Measurements from ENCODE around the gene CACNA1I.

The CACNA1I gene

DNA sequence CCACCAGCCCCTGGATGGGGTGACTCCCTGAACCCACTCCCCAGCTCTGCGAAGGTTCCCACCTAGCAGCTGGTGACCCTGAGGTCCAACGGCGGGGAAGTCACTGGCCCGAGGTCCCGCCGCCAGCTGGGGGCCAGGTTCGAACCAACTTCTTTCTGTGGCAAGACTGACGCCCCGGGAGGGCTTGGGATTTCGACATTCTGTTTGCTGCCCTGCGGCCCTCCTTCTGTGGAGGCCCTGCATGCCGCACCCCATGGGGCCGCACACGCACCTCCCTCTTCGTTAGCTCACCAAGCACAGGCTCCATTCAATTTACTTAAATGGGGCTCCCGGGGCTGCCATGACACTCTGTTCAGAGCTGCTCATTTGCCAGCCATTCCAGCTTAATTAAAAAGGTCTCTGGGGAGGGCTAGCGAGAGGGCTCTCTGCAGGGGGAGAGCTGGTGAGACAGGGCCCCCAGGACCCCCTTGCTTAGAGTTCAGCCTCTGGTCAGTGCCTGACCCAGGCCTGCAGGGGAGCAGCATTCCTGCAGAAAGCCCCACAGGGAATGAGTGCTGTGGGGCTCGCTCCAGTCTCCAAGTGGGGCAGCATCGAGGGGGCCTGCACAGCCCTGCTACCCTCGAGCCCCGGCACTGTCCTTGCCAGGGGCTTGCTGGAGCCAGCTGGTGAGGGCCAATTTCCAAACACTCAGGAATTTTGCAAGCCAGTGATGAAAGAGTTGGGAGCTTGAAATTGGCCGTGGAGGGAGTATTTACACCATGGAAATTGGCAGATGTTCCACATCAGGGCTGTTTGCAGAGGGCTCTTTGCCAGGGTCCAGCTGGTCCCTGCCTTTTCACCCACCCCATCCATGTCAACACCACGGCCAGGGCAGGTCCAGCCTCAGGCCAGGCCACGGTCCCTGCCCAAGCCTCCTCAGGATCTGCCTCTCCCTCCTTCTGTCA, 80.8 kb downstream of the CACNA1I start:
- DNase-seq (ENCODE audit: low read depth) = no peak

DNA sequence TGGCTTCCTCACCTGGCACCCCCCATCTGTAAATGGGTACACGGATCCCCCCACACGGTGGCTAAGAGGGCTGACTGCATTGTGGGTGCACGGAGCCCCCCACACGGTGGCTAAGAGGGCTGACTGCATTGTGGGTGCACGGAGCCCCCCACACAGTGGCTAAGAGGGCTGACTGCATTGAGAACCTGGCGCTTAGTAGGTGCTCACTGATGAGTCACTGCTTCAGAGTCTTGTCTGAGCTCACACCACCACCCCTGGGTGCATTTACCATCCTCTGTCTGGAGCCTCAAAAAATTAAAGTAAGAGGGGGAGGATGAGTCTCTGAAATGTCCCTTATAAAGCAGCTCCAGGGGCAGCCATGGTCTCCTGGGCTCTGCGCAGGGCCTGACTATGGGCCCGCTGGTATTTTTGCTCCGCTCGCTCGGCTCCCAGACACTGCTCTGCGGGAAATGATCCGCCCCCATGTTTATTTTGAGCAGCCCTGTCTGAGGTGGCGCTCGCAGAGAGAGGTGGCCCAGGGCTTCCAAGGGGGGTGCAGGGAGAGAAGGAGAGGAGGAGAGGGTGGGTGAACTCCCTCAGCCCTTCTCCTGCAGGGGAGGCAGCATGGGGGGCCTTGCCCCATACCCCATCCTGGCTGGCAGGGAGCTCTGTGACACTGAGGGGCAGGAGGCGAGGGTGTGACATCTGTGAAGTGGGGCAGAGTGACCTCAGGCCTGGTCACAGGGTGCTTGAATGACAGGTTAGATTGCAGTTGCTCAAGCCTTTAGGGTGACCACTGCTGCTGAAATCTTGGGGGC, 82.6 kb downstream of the CACNA1I start:
- DNase-seq (ENCODE audit: low read depth) = no peak

DNA sequence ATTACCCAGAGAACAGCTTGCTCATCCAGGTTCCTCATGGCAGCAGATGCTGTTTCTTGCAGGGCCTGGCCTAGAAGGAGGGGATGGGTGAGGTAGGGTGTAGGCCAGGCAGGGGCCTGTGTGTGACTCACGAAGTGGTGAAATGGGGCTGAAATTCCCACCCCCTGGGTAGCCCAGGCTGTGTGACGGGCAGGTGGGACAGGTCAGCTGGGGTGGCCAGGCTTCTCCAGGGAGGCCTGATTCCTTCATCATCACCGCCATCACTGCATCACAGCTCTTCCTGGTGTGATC, 83.2 kb downstream of the CACNA1I start:
- no peak for DNase-seq (ENCODE audit: low read depth)

DNA sequence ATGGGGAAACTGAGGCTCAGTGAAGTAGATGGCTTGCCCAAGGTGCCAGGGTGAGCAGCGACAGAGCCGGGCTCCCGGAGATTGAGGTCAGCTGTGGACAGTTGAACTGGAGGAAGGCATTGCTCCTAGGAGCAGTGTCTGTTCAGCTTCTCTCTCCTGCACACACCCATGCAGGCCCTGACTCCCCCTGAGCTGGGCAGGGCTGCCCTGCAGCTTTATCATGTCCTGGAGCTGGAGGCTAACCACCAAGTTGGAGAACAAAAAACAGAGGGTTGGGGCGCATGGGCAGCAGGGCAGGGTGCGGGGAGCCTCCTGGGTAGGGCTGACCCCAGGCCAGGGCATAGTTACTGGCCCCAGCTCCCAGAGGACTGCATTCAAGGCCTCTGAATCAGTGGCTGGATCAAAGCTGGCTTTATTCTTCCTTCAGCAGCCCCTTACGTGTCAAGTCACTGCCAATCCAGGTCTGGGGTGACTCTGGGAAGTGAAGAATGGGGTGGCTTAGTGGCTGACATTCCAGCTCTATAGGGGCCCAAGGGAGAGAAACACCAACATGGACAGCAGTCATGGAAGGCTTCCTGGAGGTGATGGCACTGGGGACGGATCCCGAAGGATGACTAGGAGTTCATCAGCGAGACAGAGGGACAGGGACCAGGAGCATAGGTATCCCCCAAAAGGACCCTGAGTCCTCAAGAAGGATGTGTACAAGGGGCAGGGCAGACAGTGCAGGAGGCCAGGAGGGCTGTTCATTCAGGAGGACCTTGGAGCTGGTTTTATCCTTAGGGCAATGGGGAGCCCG, 83.8 kb downstream of the CACNA1I start:
- no peak for DNase-seq (ENCODE audit: low read depth)

DNA sequence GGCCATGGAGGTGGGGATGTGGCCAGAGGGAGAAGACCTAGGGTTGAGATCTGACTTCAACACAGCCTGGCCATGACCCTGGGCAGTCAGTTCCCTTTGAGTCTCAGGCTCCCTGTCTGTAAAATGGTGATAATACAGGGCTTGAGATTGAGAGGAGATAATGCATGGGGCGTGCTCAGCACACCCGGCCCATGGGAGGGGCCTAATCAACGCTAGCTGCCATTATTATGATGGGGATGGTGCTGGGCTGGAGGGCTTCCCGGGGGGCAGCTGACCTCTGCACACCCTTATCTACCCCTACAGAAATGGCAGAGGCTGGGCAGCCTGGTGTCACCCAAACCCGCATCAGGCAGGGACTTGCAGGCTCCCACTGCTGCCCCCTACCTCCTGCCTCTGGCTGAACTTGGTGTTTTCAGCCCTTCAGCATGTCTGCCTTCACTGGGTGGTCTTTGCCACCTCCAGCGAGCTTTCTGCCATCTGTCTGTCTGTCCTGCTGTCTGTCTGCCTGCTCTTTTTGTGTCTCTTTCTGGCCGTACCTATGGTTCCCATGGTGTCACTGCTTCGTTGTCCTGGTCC, 84.5 kb downstream of the CACNA1I start:
- no peak for DNase-seq (ENCODE audit: low read depth)

DNA sequence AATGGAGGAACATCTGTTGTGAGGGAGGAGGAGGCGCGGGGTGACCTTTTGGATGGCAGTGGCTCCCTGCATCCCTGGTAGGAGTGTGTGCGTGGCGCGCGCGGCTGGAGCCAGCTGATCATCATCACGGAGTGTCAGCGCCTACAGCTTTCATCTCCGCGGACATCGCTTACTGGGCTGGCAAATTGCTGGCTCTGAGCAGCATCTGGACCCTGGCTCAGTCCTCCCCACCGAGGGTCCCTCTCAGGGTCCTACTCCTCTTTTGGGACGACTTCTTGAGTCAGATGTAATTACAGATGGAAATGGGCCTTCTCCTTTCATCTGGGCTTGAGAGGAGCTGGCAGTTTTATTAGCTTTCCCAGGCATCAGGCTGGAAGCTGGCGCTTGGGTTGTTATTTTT, 85.3 kb downstream of the CACNA1I start:
- DNase-seq (ENCODE audit: low read depth) = no peak

DNA sequence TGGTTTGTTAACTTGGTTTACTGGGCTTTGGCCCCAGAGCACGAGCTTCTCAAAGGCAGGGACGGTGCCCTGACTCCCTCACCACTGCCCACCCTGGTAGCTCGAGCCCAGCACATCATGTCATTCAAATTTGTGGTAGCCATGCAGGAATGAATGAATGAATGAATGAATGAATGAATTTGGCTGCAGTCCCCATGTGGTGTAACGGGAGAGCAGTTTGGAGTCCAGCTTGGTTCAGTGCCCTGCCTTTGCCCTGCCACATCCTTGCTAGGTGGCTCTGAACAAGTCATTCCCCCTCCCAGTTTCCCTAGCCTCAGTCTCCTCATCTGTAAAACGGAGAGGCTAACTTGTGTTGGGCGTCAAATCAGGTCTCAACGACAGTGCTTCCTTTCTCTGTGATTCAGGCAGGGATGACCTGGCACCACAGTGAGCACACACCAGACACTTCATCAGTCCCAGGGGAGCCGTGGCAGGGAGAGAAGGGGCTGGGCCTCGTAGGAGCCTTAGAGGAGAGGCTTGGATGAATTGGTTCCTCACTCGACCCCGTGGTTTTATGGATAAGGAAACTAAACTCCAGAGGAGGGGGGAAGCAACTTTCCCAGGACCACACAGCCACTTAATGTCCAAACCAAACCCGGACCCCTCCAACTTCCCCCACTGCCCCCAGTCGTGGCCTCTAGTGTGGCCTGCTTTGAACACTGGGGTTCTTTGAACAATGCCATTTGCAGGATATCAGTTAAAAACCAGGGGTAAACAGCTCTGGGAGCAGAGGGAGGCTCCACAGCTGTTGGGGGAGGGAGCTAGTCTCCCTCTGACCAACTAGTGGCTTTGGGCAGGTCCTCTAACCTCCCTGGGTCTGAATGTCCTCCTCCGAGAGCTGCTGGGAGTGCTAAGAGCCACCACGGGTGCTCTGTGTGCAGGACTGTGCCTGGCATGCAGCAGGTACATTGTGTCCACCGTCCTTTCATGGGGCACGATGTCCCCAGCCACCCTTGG, 86.2 kb downstream of the CACNA1I start:
- DNase-seq (ENCODE audit: low read depth) = no peak

DNA sequence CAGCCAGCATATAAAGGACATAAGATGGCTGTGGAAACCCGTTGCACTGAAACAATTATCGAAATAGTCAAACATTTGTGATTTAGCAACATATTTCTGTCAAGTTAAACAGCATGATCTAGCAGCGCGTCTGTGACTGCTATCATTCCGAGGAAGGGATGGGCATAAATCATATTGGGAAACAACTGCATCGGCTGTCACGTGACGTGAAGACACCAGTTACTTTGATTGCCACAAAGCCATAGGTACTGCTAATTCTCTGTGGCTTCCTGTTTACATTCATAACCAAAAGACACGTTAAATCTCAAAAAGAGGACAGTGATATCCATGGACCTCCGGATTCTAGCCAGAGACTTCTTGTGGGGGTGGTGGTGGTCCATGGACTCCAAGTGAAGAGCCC, 87.8 kb downstream of the CACNA1I start:
- DNase-seq (ENCODE audit: low read depth) = no peak

DNA sequence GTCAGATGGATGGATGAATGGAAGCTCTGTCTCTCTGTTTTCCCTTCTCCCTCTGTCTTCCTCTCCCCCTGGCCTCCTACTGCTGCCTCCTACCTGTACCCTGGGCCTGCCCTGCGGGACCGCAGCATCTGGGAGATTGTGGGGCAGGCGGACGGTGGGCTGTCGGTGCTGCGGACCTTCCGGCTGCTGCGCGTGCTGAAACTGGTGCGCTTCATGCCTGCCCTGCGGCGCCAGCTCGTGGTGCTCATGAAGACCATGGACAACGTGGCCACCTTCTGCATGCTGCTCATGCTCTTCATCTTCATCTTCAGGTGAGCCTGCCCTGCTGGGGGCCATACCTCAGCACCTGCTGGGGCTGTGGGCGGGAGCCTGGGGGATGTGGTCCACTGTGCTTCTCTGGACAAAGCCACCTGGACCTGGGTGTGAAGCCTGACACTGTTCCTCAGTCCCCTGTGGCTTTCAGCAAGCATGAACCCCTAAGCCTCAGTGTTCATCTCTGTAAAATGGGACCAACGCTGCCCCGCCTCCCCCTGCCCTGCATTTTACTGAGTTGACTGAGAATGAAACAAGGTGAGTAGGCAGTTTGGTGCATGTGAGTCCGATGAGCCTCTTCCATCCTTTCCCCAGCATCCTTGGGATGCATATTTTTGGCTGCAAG, 88.4 kb downstream of the CACNA1I start:
- DNase-seq (ENCODE audit: low read depth) = no peak

DNA sequence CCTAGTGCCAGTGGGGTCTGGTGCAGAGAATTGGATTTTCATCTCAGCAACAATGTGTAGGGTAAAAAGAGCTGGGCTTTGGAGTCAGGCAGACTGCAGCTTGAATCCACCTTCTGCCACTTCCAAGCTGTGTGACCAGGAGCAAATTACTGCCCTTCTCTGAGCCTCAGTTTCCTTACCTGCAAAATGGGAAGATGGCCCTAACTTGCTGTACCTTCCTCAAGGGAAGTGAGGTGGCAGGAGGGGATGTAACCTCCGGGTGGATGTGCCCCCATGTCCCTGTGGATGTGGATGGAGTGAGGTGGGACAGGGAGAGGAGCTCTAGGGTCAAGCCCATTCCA, 90.9 kb downstream of the CACNA1I start:
- no peak for DNase-seq (ENCODE audit: low read depth)

DNA sequence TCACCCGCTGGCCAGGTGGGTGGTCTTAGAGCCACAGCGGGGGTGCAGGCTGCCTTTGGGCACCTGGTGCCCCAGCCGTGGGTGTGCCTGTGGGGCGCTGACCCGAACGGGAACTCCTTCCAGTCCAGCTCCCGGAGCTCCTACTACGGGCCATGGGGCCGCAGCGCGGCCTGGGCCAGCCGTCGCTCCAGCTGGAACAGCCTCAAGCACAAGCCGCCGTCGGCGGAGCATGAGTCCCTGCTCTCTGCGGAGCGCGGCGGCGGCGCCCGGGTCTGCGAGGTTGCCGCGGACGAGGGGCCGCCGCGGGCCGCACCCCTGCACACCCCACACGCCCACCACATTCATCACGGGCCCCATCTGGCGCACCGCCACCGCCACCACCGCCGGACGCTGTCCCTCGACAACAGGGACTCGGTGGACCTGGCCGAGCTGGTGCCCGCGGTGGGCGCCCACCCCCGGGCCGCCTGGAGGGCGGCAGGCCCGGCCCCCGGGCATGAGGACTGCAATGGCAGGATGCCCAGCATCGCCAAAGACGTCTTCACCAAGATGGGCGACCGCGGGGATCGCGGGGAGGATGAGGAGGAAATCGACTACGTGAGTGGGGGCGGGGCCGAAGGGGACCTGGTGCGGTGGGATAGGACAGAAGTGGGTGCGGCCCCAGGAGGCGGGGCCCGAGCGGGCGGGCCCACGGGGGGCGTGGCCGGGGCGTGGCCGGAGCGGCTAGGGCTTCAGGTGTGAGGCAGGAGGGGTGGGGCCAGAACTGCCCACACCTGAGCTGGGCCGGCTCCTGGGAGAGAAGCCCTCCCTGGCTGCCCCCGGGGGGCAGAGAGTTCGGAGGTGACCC, 91.5 kb downstream of the CACNA1I start:
- no peak for DNase-seq (ENCODE audit: low read depth)

DNA sequence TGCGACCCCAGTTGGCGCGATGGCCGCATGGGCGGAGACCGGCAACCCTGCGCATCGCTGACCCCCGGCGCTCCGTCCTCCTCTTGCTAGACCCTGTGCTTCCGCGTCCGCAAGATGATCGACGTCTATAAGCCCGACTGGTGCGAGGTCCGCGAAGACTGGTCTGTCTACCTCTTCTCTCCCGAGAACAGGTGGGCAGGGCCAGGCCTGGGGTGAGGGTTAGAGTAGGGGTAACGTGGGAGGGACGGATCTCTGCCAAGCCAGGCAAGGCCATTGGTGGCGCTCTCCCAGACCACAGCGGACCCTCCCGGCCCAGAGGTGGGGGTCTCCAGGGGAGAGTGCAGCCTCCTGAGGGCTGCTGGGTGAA, 92.1 kb downstream of the CACNA1I start:
- DNase-seq (ENCODE audit: low read depth) = no peak

DNA sequence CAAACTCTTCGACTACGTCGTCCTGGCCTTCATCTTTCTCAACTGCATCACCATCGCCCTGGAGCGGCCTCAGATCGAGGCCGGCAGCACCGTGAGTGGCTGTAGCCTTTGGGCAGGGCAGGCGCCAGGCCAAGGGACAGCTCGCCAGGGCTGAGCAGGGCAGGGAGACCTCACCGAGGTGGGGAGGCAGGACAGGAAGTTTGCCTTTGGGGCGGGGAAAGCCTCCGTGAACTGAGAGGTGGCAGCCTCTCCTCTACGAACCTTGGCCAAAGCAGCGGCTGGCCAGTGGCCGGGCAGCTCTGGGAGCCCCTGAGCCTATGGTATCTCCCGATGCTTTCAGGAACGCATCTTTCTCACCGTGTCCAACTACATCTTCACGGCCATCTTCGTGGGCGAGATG, 93.2 kb downstream of the CACNA1I start:
- DNase-seq (ENCODE audit: low read depth) = no peak

DNA sequence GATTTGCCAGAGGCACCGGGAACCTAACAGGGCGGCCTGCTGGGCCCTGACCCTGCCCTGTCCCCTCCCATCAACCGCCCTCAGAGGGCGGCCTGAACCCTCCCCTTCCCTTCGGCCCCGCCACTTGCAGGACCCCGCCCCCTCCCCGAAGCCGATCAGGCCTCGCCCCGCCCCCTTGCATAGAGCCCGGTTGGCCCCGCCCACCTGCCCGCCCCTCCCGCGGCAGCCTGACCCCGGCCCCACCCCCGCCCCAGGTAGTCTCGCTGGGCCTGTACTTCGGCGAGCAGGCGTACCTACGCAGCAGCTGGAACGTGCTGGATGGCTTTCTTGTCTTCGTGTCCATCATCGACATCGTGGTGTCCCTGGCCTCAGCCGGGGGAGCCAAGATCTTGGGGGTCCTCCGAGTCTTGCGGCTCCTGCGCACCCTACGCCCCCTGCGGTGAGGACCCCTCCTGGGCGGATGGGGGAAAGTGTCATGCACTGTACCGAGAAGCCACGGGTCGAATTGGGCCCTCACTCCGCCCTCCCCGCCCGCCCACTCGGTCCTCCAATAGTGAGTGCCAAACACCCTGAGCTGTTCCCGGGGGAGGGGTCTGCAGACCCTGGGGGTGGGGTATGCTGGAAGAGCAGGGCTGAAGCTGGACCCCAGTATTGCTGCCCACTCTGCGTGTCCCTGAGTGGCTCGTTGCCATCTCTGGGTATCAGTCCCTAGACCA, 94.1 kb downstream of the CACNA1I start:
- no peak for DNase-seq (ENCODE audit: low read depth)

DNA sequence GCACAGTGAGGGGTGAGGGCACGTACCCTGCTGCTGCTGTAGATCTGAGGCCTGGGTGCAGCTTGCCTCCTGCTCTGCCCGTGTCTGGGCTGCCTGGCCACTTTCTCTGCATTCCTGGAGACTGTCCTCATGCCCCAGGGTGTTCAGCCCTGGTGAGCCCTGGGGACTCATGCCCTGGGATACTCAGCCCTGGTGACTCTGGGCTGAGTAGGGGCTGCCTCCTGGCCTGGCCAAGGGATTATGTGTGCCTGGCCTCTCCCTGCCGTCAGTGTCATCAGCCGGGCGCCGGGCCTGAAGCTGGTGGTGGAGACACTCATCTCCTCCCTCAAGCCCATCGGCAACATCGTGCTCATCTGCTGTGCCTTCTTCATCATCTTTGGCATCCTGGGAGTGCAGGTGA, 94.7 kb downstream of the CACNA1I start:
- DNase-seq (ENCODE audit: low read depth) = no peak

DNA sequence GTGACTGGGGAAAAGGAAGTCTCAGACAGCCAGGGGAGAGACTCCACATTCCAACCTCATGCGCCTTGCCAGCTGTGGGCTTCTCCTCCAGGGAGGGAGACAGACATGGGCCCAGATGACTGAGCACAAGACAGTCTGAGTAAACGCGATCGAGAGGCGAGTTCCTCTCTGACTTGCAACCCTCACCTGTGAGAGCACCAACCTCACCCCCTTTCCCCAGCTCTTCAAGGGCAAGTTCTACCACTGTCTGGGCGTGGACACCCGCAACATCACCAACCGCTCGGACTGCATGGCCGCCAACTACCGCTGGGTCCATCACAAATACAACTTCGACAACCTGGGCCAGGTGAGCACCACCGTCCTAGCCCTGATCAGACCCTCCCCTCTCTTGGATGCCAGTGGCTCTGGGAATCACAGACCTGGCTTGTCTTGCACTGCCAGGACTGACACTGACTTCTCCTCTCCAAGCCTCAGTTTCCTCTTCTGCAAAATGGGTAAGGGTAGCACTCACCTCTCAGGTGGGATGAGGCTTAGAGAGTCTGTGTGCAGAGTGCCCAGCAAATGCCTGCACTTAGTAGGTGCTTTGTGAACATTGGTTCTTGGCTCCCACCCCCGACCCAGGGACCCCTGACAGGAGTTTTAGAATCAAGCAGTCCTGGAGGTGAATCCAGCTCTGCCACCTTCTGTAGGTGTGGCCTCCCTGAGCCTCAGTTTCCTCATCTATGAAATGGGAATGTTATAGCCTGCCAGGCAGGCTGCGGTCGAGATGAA, 95.3 kb downstream of the CACNA1I start:
- no peak for DNase-seq (ENCODE audit: low read depth)

DNA sequence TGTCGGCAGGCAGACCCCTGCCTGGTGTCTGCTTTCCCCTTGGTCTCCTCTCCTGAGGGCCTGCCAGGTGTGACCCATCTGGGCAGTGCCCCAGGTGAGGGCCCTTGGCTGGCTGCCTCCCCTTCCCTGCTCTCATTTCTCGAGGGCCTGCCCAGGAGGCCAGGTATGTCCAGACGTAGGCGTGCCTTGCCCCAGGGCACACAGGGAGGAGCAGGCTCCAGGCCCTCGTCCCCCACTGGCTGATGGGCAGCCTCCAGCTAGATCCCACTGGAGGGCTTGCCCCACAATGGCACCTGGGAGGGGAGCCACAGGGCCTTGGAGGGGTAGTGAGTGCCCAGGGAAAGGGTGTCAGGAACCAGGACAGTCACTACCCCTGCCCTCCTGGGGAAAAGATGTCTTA, 95.9 kb downstream of the CACNA1I start:
- DNase-seq (ENCODE audit: low read depth) = no peak

DNA sequence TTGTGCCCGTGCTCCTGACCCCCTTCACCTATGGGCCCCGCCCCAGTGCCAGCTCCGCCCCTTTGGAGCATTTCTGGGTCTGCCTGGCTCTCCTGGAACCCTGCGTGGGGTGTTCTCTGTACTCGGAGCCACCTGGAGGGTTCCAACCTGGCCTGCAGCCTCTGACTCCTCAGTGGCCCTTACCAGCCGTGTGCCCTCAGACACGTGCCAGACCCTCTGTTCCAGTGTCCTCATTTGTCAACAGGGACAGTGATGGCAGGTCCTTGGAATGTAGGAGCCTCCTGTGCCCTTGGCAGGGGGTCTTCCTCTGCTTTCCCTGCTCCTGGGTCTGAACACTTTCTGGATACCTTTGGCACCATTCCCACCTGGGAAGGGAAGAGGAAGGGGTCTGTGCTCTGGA, 96.4 kb downstream of the CACNA1I start:
- no peak for DNase-seq (ENCODE audit: low read depth)
